GM18873 (cell line): ENCODE measurements around the gene ZNF333.
"Not testable (repeated sequence)": the region's sequence is repeated elsewhere in the genome, so short reads cannot be mapped to it uniquely, and the experiment has no call there.

Experiments
- ATAC-seq: cut with Tn5 transposase; IDR thresholded peaks from one replicate; pipeline ENCODE4 v1.9.1; 2021; ENCODE audit warnings: mild to moderate bottlenecking, moderate library complexity, moderate number of reproducible peaks; ENCODE audit not compliant: unreplicated experiment, low FRiP score

The ZNF333 gene

GRCh38 chr19:14765841-14766240 lies 76.0 kb downstream of the ZNF333 start:
- ATAC-seq, result not testable (repeated sequence)

GRCh38 chr19:14767466-14767971 lies 77.7 kb downstream of the ZNF333 start:
- ATAC-seq, result no peak

GRCh38 chr19:14768001-14768400 lies 78.2 kb downstream of the ZNF333 start:
- ATAC-seq, result no peak

GRCh38 chr19:14769201-14769600 lies 79.4 kb downstream of the ZNF333 start:
- ATAC-seq, result no peak

- ATAC-seq, result no peak
Measured at GRCh38 chr19:14770136-14770535, 80.3 kb downstream of the ZNF333 start.

GRCh38 chr19:14770944-14771839 lies 81.3 kb downstream of the ZNF333 start:
- ATAC-seq, result no peak

GRCh38 chr19:14772467-14772866 lies 82.6 kb downstream of the ZNF333 start:
- ATAC-seq, result no peak

GRCh38 chr19:14772995-14773394 lies 83.1 kb downstream of the ZNF333 start:
- no peak for ATAC-seq

- ATAC-seq, result not testable (repeated sequence)
Measured at GRCh38 chr19:14773722-14774121, 83.9 kb downstream of the ZNF333 start.

GRCh38 chr19:14774373-14774772 lies 84.5 kb downstream of the ZNF333 start:
- no peak for ATAC-seq

- ATAC-seq, result not testable (repeated sequence)
Measured at GRCh38 chr19:14775326-14775725, 85.5 kb downstream of the ZNF333 start.

GRCh38 chr19:14775869-14776586 lies 86.2 kb downstream of the ZNF333 start:
- ATAC-seq, result no peak

- ATAC-seq, result not testable (repeated sequence)
Measured at GRCh38 chr19:14777645-14778044, 87.8 kb downstream of the ZNF333 start.

- not testable (repeated sequence) for ATAC-seq
Measured at GRCh38 chr19:14778110-14778845, 88.4 kb downstream of the ZNF333 start, which contains the start of gene ADGRE2. Gene ADGRE2, minus strand, starts transcription at chr19:14778560. Its CDS starts 1,804 bp downstream, at chr19:14776756.

- no peak for ATAC-seq
Measured at GRCh38 chr19:14779151-14779550, 89.3 kb downstream of the ZNF333 start.

- not testable (repeated sequence) for ATAC-seq
Measured at GRCh38 chr19:14780622-14781225, 90.9 kb downstream of the ZNF333 start.

- ATAC-seq, result not testable (repeated sequence)
Measured at GRCh38 chr19:14781713-14782536, 92.1 kb downstream of the ZNF333 start.

GRCh38 chr19:14782626-14783409 lies 93.0 kb downstream of the ZNF333 start:
- no peak for ATAC-seq
